ENCODE results near the gene PGA5.

Gene PGA5

DNA sequence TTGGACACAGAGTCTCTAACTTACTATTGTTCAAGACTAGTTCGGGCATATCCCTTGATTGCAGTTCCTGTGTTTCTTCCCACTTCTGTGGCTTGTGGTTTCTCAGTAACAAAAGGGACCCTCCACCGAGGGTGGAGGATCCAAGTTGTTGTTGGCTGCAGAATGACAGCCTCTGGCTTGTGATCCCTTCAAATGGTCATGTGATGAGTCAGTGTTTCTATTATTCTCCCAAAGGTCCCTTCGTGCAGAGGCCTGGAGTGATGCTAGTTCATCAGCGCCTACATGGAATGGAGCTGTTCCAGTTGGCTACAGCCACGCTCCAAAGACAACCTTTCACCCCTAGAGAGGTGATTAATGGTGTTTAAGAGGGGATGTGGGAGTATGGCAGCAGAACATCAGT is 56.8 kb downstream of the PGA5 start:
- peak; percentile 64 for DNase-seq

DNA sequence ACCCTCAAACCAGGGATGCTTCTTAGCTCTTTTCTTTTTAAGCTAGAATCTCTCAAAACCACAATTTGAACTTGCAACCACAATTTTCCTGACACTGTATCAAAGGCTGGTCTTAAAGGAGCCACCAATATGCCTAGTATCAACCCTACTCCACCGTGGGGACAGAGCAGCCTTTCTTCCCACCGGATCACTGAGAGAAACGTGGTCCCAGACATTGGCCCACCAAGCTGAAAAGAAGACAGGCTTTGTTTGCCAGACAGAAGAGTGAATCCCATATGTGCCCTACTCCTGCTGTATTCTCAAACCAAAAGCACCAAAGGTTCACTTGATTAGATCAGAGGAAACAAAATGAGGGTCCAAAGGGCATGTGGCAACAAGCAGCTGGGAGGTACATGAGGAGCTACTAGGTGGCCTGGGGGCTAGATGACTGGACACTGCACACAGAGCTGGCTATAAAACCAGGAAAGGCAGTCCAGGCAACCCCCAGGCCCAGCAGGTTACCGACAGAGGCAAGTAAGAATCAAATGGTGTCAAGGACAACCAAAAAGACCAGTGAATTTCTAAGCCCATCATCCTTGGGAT is 57.8 kb downstream of the PGA5 start:
- no peak for DNase-seq
